Endothelial cell of umbilical vein (primary cell): ENCODE data around the gene CDH23. TPM values are rescaled to one million over a fixed set of nuclear protein-coding genes. Genes with fewer than 3 reads are reported as not detected.

Experiments
- BruUV-seq: library from RNA; stranded (reverse); fragments of 400-500 nt; replicated peaks from 2 replicates; lab custom pipeline; 2021; lab: Mats Ljungman, UMichigan
- CTCF ChIA-PET: fragments of 300-600, 350-600 bp; sonication (Branson Sonifier 250); formaldehyde crosslinking; loops from one replicate; lab custom pipeline; 2021; ENCODE audit warnings: antibody characterized with exemption, inconsistent platforms; lab: Charles Lee
- POLR2A ChIA-PET: fragments of 300-600, 350-600 bp; sonication (Branson Sonifier 250); formaldehyde crosslinking; loops from one replicate; lab custom pipeline; 2021; ENCODE audit warnings: antibody characterized with exemption, inconsistent platforms; lab: Charles Lee
- DNase-seq: peaks from one replicate; pipeline ENCODE4 v3.0.0-alpha.2; 2011; ENCODE audit warnings: low read depth, low spot score
- FAIRE-seq: peaks from 2 replicates; lab custom pipeline; 2011; peaks lifted over from hg19 to GRCh38; lab: Jason Lieb, UNC
- H2AFZ ChIP-seq: 2 replicates; pipeline ENCODE4 v1.6.0; 2012; ENCODE audit warnings: low read depth, low read length, control low read depth, inconsistent platforms
- H3K27ac ChIP-seq: 2 replicates; pipeline ENCODE4 v1.5.1; 2011; ENCODE audit warnings: low read depth, mild to moderate bottlenecking, control low read depth, low read length, moderate library complexity; ENCODE audit not compliant: insufficient read depth
- H3K27me3 ChIP-seq, 2 experiments: 2 replicates each; pipeline versions ENCODE4 v1.6.0 to v1.6.1; 2011; ENCODE audit warnings: low read length in 2 of 2, mixed read lengths in 1 of 2; ENCODE audit not compliant: control insufficient read depth in 2 of 2, insufficient read depth in 2 of 2
- H3K36me3 ChIP-seq, 2 experiments: 2 replicates in 1 of 2; 3 replicates in 1 of 2; pipeline ENCODE4 v1.5.1; 2011; ENCODE audit warnings: low read length in 2 of 2, mild to moderate bottlenecking in 1 of 2, moderate library complexity in 1 of 2; ENCODE audit not compliant: control insufficient read depth in 2 of 2, insufficient read depth in 2 of 2; ENCODE audit errors: extremely low read depth in 1 of 2
- H3K4me1 ChIP-seq: 3 replicates; pipeline ENCODE4 v1.5.1; 2011; ENCODE audit warnings: mild to moderate bottlenecking, low read length; ENCODE audit not compliant: control insufficient read depth, insufficient read depth; ENCODE audit errors: extremely low read depth
- H3K4me2 ChIP-seq: 2 replicates; pipeline ENCODE4 v1.6.1; 2011; ENCODE audit warnings: low read length, control low read depth, mixed read lengths; ENCODE audit not compliant: insufficient read depth
- H3K4me3 ChIP-seq, 3 experiments: fragments of 200-600 bp in 1 of 3; sonication (generic), shearing (Covaris generic) in 1 of 3; replicated peaks in 1 of 3; 2 replicates each; pipeline ENCODE4 v1.5.1; 2011 to 2016; ENCODE audit warnings: control low read depth in 3 of 3, low read length in 3 of 3, mild to moderate bottlenecking in 2 of 3, inconsistent platforms in 1 of 3, low read depth in 1 of 3, moderate library complexity in 1 of 3; ENCODE audit not compliant: insufficient read depth in 1 of 3
- H3K79me2 ChIP-seq: 2 replicates; pipeline ENCODE4 v1.6.0; 2012; ENCODE audit warnings: low read length, inconsistent platforms; ENCODE audit not compliant: control insufficient read depth, insufficient read depth
- H3K9ac ChIP-seq: replicated peaks from 2 replicates; pipeline ENCODE3; 2011; ENCODE audit warnings: low read length, control low read depth; ENCODE audit not compliant: insufficient read depth; ENCODE audit errors: extremely low read depth
- H3K9me1 ChIP-seq: replicated peaks from 3 replicates; pipeline ENCODE4 v1.6.0; 2011; ENCODE audit warnings: mild to moderate bottlenecking, low read length; ENCODE audit not compliant: control insufficient read depth, insufficient read depth; ENCODE audit errors: extremely low read depth
- H3K9me3 ChIP-seq: replicated peaks from 2 replicates; pipeline ENCODE4 v1.5.1; 2012; ENCODE audit warnings: low read length, inconsistent platforms; ENCODE audit not compliant: control insufficient read depth, insufficient read depth
- H4K20me1 ChIP-seq: replicated peaks from 2 replicates; pipeline ENCODE3; 2011; ENCODE audit warnings: mild to moderate bottlenecking, low read length; ENCODE audit not compliant: control insufficient read depth, insufficient read depth; ENCODE audit errors: extremely low read depth
- EZH2 ChIP-seq: IDR thresholded peaks from 2 replicates; pipeline ENCODE4 v1.6.1; 2012; ENCODE audit warnings: borderline replicate concordance, low read depth, mild to moderate bottlenecking, moderate library complexity, low read length, inconsistent platforms; ENCODE audit not compliant: severe bottlenecking
- FOS ChIP-seq: IDR thresholded peaks from 2 replicates; pipeline ENCODE4 v1.6.1; 2011; ENCODE audit warnings: mild to moderate bottlenecking, low read length, moderate library complexity, borderline replicate concordance; ENCODE audit not compliant: insufficient read depth
- GATA2 ChIP-seq: IDR thresholded peaks from 2 replicates; pipeline ENCODE4 v1.7.0; 2011; ENCODE audit warnings: low read depth, mild to moderate bottlenecking, moderate library complexity, mixed read lengths, low read length; ENCODE audit not compliant: insufficient read length, insufficient read depth
- JUN ChIP-seq: IDR thresholded peaks from 2 replicates; pipeline ENCODE4 v1.6.1; 2011; ENCODE audit warnings: borderline replicate concordance, low read depth; ENCODE audit not compliant: insufficient read length, insufficient read depth
- MYC ChIP-seq: IDR thresholded peaks from one replicate; pipeline ENCODE4 v1.6.1; 2011; ENCODE audit warnings: mild to moderate bottlenecking, low read depth, low read length
- POLR2A ChIP-seq: IDR thresholded peaks from 2 replicates; pipeline ENCODE4 v1.6.1; 2012; ENCODE audit warnings: low read depth, mild to moderate bottlenecking, control low read depth, low read length
- POLR2AphosphoS5 ChIP-seq: IDR thresholded peaks from 2 replicates; pipeline ENCODE4 v1.6.1; 2012; ENCODE audit warnings: low read depth, mild to moderate bottlenecking, control low read depth, low read length, moderate library complexity; ENCODE audit not compliant: insufficient read depth
- dilution Hi-C: fragments of 300-500 bp; cut with MboI; formaldehyde crosslinking; loops from one replicate; pipeline ENCODE4 v1.15.0; 2019; ENCODE audit warnings: low sequenced_read_pairs; ENCODE audit not compliant: extremely low pct_ligation_motif_present
- intact Hi-C: fragments of 100-400 bp; cut with micrococcal nuclease; formaldehyde crosslinking; loops from one replicate; pipeline ENCODE4 v1.10.0; 2022
- polyA plus RNA-seq, 4 experiments: library from polyadenylated mRNA; depleted of rRNA in 3 of 4; stranded (reverse) in 3 of 4; unstranded in 1 of 4; fragments of >200 nt; gene quantifications; 2 replicates each; pipeline versions ENCODE4 v1.2.1 to v1.2.3, GENCODE V29; 2011 to 2012; ENCODE audit warnings: missing spikeins in 1 of 4
- total RNA-seq: library from RNA; stranded (reverse); gene quantifications from 2 replicates; pipeline ENCODE4 v1.2.3, GENCODE V29; 2021
- TF ChIP-seq, protein P1 (sequence below): IDR thresholded peaks from 2 replicates; pipeline ENCODE4 v1.6.1; 2011; ENCODE audit not compliant: insufficient read depth, insufficient read length
- TF ChIP-seq, protein P2 (sequence below), 2 donors: IDR thresholded peaks; 1 replicate in 1 of 2; 2 replicates in 1 of 2; pipeline ENCODE4 v1.5.1; 2011; ENCODE audit warnings: low read length in 2 of 2, mild to moderate bottlenecking in 2 of 2, moderate library complexity in 2 of 2, control low read depth in 1 of 2, inconsistent platforms in 1 of 2, low read depth in 1 of 2; ENCODE audit not compliant: insufficient read depth in 1 of 2; ENCODE audit errors: extremely low read depth in 1 of 2

Gene CDH23
- total and polyA plus RNA-seq, 2 donors (not counting 3 experiments of a cell fraction or from before 2014, with no cell fraction given), result not detected

DNA sequence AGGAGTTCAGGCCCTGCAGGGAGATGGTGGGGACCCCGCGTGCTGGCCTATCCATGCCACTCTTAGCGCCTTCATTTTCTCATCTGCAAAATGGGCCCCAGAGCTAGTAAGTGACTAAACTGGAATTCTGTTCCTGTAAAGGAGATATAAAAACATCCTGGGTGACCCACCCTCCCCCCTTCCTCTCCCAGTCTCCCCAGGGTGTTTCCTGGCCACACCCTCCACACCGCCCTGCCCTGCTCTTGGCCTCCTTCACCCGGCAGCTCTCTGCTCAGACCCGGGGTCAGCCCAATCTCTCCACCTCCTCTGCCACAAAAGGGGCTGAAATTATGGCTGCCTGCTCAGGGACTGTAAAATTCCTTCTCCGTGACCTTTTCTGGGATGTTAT, 252.2 kb downstream of the CDH23 start:
- no peak overlapping the region for H2AFZ ChIP-seq
- H3K27ac ChIP-seq, result no peak overlapping the region
- H3K36me3 ChIP-seq, result no peaks in the 10 kb centered on the region
- intact Hi-C loops (no loop called here), dilution Hi-C loops (no loop called here)
- H3K4me1 ChIP-seq, result no peaks in the 10 kb centered on the region
- H3K9me3 ChIP-seq, result no peaks in the 10 kb centered on the region
- POLR2A ChIA-PET, result no interaction called here
- no peak overlapping the region for H3K9ac ChIP-seq
- no peak for DNase-seq
- H3K27me3 ChIP-seq, result peaks cover 0 to 4% of the 10 kb centered on the region in 2 experiments
- no peak overlapping the region for H3K4me3 ChIP-seq
- FAIRE-seq, result no peak
- TF ChIP-seq MYC, result no peak
- no peak for TF ChIP-seq EZH2
- TF ChIP-seq, protein P1, sequence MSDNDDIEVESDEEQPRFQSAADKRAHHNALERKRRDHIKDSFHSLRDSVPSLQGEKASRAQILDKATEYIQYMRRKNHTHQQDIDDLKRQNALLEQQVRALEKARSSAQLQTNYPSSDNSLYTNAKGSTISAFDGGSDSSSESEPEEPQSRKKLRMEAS, result no peak
- TF ChIP-seq, protein P2, sequence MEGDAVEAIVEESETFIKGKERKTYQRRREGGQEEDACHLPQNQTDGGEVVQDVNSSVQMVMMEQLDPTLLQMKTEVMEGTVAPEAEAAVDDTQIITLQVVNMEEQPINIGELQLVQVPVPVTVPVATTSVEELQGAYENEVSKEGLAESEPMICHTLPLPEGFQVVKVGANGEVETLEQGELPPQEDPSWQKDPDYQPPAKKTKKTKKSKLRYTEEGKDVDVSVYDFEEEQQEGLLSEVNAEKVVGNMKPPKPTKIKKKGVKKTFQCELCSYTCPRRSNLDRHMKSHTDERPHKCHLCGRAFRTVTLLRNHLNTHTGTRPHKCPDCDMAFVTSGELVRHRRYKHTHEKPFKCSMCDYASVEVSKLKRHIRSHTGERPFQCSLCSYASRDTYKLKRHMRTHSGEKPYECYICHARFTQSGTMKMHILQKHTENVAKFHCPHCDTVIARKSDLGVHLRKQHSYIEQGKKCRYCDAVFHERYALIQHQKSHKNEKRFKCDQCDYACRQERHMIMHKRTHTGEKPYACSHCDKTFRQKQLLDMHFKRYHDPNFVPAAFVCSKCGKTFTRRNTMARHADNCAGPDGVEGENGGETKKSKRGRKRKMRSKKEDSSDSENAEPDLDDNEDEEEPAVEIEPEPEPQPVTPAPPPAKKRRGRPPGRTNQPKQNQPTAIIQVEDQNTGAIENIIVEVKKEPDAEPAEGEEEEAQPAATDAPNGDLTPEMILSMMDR (IDR thresholded peaks at IDR 0.05; ENCODE audit: extremely low read depth in 1 of 2, insufficient read depth in 1 of 2, low read depth in 1 of 2, low read length in 2 of 2), result no peak
- no peak for TF ChIP-seq JUN
- no peak for TF ChIP-seq POLR2AphosphoS5
- no peak for TF ChIP-seq FOS
- no peak for TF ChIP-seq GATA2
- no peak for TF ChIP-seq POLR2A
- H4K20me1 ChIP-seq, result no peaks in the 10 kb centered on the region
- H3K9me1 ChIP-seq, result no peaks in the 10 kb centered on the region
- no TSS peak for BruUV-seq
- H3K79me2 ChIP-seq, result no peaks in the 10 kb centered on the region
- CTCF ChIA-PET, result no interaction called here
- H3K4me2 ChIP-seq, result no peak overlapping the region
